ENCODE results near the gene MPST.

The MPST gene

DNA sequence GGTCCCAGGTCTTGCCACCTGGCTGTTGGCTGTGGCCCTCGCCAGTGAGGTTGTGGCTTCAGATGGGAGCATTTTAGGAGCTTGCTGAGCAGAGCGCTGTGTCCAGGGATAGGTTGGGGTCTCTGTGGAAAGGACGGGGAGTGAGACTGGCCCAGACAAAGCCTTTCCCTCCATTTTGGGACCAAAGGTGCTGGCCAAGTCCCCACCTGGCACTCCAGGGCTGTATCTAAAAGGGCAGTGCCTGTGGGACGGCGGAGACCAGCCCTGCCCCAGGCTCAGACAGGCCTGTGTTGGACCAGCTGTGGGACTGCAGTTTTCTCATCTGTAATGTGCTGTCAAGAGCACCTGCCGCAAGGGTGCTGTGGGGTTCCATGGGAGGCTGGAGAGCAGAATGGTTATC, 27.0 kb downstream of the MPST start:
- DNase-seq = no peak

DNA sequence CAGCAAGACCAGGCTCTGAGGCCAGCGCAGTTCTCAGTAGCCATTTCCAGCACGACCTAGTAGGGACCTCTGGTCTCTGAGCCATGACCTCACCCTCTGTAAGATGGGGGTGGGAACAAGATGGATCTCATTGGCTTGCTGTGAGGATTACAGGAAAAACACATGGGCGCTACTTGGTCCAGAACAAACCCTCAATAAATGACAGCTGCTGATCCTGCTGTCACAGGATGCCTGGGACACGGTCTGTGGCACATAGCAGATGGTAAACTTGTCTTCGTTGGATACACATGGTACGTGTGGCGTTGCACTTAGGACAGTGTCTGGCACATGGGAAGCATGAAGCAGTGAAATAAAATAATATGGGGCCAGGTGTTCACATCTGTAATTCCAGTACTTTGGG, 27.5 kb downstream of the MPST start:
- no peak for DNase-seq

DNA sequence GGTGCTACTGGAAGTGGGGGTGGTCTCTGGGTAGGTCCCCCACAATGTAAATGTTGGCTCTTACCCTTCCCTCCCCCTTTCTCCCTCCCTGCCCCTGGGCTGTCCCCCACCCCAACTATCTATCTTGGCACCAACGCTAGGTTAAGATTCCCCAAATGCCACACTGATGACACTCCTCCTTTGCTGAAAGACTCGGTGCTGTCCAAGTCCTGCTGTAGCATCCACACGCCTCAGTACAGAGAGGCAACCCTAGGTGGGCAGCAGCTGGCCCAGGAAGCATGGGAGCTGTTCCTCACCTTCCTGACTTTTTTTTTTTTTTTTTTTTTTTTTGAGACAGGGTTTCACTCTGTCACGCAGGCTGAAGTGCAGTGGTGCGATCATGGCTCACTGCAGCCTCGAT, 28.6 kb downstream of the MPST start:
- DNase-seq = no peak

DNA sequence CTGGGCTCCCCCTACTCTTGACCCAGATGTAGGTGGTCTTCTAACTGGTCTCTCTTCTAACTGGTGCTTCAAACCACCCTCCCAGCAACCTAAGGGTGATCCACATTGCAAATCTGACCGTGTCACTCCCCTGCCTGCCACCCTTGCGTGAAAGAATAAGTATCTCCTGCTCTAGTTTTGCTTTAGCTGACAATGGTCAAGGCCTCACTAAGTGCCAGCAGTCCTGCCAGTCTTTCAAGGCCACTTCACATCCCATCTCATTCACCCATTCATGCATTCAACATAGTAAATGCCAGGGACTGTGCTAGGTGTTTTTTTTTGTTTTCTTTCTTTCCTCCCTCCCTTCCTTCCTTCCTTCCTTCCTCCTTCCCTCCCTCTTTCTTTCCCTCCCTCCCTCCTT, 29.7 kb downstream of the MPST start:
- no peak for DNase-seq

DNA sequence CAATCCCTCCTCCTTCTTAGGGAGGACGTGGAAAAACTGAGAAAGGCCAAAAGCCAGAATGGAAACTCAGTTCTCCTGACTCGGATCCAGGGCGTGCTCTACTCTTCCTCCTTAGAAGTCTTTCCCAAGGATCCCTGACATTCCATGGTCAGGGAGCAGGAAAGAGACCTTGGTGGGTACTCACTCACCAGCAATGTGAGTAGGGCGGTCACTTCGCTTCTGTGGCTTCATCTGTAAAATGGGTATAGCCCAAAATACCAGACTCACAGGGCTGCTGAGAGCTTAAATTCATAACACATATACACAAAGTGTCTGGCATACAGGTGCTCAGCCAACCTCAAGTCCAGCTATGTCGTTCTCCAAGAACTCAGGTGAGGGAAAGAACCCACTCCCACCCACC, 31.4 kb downstream of the MPST start:
- no peak for DNase-seq

DNA sequence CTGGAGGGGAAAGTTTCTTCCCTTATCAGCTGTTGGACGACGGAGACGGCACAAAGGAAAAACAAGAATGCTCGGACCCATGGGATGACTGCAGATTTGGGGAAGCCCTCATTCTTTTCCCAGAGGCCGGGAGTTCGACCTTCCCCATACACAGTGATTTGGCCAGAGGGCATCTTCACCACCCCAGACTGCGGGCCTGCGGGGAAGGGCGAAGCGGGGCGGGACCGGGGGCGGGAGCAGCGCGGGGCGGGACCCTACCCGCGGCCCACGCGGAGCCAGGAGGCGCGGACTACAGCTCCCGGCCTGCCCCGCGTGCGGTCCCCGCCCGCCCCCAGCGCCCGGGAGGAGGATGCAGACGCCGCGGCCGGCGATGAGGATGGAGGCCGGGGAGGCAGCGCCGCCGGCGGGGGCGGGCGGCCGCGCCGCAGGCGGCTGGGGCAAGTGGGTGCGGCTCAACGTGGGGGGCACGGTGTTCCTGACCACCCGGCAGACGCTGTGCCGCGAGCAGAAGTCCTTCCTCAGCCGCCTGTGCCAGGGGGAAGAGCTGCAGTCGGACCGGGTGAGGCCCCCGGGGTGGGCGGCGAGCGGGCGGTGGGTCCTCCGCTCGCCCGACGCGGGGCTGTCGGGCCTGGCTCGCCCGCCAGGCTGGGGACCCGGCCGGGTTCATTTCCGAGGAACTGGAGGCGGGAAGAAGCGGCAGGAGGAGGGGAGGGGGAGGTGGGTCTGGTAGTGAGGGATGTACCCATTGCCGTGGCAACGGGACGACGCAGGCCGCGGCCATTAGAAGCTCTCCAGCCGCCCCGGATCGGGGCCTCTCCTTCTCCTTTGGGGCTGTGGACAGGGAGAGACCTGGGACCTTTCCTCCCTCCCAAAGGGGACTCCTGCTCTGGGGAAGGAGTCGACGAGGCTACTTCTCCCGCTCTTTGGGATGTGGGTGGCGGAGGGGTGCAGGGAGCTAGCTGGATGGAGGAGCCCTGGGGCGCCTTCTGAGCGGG, 32.1 kb downstream of the MPST start, which contains the start of gene KCTD17:
Gene KCTD17 (plus strand): TSS at position 352 of the 995 bp plus-strand sequence. CDS start 19 bp downstream, at position 371.
- peak; percentile 89 for DNase-seq

DNA sequence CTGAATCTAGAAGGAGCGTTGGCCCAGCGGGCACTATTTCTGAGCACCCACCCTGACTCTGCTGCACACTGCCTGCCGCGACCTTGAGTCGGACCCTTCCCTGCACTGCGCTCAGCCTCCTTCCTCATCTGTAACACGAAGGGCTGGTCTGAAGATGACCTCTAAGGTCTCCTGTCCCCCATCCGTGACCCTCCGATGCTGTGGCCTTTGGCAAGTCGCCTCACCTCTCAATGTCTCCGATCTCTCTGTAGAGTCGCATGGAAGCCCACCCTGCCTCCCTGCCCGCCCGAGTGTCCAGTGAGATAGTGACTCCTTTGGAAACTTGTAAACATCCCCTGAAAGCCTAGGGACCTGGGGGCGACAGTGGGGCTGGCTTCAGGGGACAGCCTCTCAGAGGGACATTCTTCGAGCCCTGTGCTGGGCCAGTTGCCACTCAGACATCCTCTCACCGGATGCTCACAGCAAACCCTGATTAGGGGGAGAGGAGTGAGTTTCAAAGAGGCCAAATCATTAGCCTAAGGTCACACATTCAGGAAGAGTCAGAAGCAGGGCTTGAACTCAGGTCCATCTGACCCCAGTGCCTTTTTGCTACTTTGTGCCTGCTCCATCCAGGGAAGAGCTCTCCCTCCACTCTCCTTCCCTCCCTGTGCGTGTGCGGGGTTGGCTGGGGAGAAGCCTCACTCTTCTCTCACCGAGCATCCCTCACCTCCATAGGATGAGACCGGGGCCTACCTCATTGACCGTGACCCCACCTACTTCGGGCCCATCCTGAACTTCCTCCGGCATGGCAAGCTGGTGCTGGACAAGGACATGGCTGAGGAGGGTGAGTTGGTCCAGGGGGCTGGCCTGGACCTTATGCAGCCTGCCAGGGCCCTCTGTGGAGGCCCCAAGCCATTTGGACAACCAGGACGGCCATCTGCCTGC, 33.1 kb downstream of the MPST start:
- no peak for DNase-seq

DNA sequence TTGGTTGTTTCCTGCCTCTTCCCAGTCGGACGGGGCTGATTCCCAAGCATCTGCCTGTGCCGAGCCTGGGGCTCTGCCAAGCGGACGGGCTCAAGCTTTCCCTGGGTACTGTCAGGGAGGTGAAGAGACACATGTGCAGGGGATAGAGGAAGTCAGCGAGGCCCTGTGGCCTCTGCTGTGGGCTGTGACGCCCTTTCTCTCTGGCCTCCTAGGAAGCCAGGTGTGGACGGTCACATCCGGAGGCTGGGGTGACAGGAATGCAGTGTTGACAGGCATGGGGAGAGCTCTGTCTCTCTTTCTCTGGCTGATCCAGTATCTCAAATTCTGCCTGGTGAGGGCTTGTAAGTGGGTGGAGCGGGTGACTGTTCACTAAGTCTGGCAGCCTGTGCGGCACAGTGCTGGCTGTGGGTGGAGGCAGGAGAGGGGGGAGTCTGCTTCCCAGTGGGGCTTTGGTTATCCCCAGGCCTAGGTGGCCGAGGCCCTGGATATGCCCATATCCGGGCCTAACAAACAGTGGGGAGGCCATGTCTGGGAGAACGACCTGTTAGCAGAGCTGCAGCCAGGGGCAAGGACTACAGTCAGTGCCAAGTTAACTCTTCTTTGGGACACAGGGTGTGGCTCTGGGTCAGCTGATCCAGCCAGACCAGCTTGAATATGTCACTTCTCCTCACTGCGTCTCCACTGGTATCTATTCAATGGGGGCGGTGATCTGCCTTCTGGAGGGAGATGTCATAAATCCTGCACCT, 33.9 kb downstream of the MPST start:
- no peak for DNase-seq

DNA sequence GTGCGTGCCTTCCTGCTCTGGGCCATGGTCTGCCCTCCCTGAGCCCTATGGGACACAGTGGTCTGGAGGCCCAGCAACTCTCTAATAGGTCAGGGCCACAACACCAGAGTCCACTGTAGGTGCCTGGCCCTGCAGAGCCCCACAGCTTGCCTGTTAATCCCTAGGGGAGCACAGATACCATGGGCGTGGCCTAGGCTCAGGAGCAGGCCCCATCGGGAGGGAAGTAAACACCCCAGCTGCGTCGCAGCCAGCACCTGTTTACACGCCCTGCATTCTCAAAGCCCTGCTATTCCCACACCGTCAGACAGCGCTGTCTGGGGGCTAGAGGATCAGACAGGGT, 34.5 kb downstream of the MPST start:
- no peak for DNase-seq

DNA sequence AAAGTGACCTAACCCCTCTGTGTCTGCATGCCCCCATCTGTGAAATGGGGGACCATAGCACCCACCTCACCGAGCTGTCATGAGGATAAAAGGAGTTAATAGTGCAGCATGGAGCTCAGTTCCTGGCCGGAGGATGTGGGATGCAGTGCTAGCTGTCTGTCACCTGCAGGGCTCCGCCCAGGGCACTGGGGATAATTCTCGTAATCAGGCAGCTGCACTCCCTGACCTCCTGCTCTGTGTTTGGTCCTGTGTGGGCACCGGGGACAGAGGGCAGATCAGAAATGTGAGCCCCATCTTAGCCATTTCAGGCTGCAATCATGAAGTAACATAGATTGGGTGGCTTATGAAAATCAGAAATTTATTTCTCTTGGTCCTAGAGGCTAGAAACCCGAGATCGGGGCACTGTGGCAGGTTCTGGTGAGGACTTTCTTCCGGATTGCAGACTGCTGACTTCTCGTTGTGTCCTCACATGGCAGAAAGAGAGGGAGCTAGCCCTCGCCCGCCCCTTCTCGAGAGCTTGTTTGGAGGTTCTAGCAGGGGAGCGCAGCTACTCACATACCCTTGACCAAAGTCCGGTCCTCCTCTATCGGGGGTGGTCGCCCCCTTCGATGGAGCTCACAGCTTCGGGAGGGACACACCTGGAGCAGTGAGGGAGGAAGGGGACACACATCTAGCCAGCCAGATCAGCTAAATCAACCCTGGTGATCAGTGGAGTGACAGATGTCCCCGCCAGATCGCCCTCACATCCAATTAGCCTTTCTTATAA, 35.2 kb downstream of the MPST start:
- DNase-seq = no peak

DNA sequence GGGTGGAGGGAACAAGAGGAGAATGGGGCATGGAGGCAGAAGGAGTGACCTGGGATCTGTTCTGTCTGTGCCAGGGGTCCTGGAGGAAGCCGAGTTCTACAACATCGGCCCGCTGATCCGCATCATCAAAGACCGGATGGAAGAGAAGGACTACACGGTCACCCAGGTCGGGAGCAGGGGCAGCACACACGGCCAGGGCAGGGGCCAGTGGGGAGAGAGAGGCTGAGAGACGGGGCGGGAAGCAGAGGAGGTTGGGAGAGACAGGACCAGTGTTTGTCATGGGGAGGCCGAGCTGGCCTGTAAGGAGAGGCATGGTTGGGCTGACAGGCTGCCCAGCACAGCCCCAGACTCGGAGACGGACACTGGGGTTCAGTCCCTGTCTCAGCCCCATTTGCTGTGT, 36.7 kb downstream of the MPST start:
- no peak for DNase-seq

DNA sequence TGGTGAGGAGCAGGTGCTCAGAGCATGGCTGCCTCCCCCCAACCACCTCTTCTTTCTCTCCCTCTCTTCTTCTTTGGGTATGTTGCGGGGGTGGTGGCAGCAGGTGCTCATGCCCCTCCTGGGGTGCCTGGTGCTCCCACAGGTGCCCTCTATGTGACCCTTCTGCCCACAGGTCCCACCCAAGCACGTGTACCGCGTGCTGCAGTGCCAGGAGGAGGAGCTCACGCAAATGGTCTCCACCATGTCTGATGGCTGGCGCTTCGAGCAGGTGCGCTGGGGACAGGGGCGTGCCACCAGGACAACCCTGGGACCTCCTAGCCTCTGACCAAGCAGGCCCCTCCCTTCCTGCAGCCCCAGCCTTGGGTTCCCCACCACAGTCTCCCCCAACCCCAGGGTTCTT, 37.7 kb downstream of the MPST start:
- DNase-seq = no peak

DNA sequence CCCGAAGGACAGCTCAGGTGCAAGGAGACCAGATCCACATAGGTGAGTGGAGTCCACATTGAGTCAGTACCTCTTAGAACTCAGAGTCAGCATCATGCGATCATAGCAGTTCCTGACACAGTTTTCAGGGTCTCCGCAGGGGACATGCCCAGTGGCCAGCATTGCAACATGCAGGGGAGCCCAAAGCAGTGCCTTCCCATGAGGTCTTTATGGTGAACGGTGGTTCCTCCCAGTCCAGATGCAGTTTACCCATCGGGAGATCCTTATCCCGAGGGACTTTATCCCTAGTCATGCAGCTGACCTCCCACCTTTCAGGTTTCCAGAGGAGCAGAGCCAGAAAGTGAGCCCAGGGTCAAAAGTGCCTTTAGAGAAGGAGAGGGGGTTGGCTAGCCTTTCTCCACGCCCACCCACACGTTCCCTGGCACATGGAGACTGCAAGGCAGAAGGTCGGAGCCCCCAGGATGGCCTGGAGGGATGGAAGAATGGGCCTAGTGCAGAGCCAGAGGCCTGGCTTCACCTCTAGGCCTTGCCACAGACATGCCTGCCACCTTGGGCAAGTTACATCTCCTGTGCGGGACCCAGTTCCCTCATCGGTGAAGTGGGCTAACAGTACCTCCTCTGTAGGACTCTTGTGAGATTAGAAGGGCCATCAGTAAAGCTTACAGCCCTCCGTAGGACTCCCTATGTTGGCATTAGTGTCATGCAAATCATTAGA, 38.4 kb downstream of the MPST start:
- no peak for DNase-seq

DNA sequence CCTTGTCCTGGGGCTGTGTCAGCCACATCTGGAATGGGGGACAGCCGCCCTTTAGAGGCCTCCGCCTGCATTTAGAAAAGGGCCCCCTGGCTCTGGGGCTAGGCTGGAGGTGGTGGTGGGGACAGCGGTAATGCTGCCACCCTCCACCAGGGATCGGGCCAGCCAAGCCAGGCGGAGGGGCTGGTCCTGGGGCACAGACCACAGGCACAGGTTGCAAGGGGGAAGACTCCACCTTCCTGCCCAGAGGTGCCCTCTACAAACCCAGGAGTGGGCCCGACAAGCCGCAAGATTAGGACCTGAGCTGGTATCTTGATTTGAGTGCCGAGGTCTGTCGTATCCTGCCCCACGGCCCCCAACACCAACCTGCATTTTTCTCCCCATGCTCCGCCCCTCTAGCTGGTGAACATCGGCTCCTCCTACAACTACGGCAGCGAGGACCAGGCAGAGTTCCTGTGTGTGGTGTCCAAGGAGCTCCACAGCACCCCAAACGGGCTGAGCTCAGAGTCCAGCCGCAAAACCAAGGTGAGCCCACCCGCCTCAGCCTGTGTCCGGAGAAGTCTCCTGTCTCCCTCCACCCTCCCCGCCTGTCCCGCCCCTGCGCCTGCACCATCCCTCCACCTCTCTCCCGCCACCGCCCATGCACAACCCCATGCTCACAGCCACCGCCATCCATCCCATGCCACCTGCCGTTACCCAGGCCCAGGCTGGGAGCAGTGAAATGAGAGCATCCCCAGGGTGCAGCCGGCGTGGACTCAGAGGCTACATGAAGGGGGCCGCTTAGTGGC, 39.6 kb downstream of the MPST start:
- no peak for DNase-seq

DNA sequence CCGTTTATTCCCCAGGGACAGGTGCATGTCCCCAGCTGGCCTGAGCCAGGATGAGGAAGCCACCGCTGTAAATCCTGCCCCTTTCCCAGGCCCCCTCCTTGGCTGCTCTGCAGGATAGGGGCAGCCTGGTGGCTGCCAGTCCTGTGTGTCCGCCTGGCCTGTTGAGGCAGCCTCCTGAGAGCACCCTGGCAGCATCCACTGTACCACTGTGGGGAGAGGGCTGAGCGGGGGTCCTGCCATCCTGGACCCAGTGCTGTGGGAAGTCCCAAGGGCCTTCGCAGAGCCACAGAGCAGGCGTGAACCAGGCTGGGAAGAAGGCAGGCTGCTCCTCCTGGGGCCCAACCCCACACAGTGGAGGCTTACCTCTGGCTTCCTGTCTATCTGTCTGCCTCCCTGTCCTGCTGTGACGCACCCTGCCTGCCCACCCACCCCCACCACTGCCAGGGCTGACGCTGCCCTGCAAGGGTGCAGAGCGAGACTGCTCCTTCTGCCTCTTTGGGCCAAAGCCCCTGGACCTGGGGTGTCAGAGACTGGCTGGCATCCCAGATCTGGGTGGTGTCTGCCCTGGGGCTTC, 40.4 kb downstream of the MPST start:
- peak; percentile 40 for DNase-seq

DNA sequence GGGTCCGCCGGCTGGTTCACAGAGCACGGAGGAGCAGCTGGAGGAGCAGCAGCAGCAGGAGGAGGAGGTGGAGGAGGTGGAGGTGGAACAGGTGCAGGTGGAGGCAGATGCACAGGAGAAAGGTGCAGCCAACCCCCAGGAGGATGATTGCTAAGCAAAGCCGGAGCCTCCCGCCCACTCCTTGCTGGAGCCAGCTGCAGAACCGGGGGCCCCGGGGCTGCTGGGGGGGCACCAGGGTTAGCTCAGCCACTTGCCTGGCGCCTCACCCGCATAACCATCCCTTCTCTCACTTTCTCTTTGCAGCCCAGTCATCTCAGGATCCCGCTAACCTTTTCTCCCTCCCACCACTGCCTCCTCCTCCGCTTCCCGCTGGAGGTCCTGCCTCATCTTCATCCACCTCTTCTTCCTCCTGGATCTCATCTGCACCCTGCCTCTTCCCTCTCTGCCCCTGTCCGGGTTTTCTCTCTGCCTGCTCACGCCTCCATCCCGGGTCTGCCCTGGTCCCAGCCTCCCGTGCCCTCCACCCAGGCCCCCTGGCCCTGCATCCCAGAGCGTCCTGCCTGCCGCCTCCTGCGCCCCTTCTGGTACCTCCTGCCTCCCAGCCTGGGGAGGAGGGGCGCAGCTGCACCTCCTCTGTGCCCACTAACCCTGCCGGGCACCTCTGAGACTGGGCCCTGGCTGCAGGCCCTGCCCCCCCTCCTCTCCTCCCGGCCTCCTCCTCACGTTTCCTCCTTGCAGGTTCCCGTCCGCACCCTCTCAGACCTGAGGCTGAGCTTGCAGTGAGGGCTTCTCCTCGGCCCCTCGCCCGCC, 41.5 kb downstream of the MPST start:
- peak; percentile 79 for DNase-seq

DNA sequence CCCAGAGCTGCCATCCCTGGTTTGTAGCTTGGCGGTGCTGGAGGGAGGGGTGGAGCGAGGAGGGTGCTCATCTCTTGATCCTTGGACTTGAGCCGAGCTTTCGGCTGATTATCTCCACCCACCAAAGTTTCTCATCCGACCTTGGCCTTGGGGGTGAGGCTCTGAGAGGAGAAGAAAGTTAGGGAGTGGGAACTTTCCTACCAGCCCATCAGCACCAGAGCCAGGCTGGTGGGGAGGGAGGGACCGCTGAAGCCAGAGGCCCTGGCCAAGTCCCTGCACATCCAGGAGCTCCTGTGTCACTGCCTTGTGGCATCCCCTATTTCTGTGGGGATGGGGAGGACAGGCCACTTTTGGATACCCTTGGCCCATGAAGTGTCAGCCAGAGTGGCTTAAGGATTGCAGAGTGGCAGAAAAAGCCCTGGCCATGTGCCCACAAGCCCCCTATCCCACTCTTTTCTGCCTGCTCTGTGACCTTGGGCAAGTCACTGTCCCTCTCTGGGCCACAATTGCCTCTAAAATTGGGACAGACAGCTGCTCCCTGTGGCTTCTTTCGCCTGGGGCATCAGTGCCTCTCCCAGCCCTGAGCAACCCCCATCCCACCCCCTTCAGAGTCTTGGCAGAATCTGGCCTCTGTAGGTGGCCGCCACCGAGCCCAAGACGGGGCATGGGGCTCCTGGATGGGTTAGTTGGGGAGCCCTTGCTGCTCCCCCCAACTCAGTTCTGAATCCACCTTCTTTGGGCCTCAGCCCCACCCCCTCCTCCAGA, 42.3 kb downstream of the MPST start:
- DNase-seq = no peak

DNA sequence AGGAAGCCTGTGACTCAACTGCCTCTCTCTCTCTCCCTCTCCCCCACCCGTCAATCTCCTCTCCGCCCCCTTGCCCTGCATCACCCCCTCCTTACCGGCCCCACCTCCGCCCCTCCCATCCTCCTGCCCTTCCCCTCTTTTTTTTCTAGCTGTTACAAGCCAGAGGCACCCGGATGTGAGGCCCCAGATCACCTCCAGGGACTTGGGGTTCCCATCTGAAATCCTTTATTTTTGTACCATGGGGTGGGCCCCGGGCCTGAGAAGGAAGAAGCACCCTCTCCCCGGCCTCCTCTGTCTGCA, 42.8 kb downstream of the MPST start:
- no peak for DNase-seq

All from activated CD4-positive, alpha-beta T cell treated with anti-CD3 and anti-CD28 coated beads, Interleukin-2, Interleukin-6, amounts not matched to agents 100 ng/mL and 50 ng/mL, durations not matched to agents 16 hours and 8 hours (primary cell).